Fibroblast of the conjunctiva (primary cell): ENCODE data around the gene CASP7.
"Not testable (repeated sequence)": the region's sequence is repeated elsewhere in the genome, so short reads cannot be mapped to it uniquely, and the experiment has no call there.

Experiments
- DNase-seq: peaks from one replicate; pipeline ENCODE4 v3.0.0-alpha.2; 2010; ENCODE audit warnings: low read depth

Gene CASP7

DNA sequence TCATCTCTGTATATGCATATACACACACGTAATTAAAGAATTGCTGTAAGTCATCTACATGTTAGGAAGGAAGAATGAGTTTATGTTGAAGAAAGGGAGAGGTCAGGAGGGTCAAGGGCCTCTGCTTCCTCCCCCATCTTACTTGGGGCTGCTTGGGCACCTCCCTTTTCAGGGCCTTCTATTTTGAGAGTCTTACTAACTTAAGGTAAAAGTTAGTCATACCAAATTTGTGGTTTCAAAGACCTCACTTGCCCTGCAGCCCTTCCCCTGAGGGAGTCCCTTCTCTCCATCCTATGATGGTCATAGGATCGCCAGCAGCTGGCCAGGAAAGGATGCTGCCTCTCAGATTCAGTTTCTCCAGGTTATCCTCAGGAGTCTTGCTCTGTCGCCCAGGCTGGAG, 74.4 kb downstream of the CASP7 start:
- no peak for DNase-seq

GRCh38 chr10:113754768-113755167, 75.1 kb downstream of the CASP7 start:
- DNase-seq: no peak

DNA sequence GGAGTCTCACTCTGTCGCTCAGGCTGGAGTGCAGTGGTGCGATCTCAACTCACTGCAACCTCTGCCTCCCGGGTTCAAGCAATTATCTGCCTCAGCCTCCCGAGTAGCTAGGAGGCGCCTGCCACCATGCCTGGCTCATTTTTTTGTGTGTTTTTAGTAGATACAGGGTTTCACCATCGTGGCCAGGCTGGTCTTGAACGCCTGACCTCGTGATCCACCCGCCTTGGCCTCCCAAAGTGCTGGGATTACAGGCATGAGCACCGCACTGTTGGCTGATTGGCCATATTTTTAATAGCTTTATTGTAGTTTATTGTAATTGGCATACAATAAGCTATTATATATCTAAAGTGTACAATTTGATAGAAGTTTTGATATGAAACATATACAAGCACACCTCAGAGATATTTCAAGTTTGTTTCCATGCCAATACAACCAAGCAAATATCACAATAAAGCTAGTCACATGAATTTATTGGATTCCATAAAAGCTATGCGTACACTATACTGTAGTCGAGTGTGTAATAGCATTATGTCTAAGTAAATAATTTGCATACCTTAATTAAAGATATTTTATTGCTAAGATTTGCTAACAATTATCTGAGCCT, 77.3 kb downstream of the CASP7 start:
- DNase-seq: no peak

- DNase-seq: no peak
Observed at GRCh38 chr10:113762083-113762482, 82.4 kb downstream of the CASP7 start.

GRCh38 chr10:113764582-113764981, 84.9 kb downstream of the CASP7 start:
- DNase-seq: no peak

DNA sequence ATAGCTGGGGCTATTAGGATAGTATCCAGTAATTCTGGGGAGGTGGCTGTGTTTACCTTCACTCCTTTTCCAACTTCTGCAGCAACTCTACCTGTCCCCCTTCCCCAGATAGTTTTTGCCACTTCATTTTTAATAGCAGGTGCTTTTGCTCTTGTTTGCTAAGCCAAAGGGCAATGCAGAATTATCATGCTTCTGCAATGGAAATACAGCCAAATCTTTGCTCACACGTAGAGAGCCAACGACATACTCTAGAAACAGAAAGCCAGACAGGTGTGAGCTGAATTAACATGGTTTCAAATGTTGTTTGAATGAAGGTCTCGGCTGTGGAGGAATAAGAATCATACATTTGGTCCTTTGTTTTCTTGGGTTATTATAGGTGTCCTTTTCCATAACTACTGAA, 86.2 kb downstream of the CASP7 start:
- DNase-seq: no peak

GRCh38 chr10:113767222-113767621, 87.5 kb downstream of the CASP7 start:
- DNase-seq: no peak

DNA sequence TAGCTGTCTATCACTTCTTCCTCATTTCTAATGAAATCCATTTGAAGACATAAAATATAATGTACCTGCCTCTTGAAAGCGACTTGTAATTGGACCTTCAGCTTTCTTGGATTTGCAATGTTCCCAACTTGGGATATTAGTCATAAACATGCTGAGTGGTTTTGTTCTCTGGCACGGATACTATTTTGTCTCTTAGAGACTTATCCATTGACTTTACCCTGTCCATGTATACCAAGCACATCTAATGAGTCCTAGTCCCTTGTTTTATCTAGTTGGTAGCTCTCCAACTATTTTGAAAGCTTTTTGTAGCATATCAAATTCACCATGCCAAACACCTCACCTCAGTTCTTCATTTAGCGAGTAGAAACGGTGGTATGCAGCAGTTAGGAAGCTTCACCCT, 90.6 kb downstream of the CASP7 start:
- DNase-seq: no peak

DNA sequence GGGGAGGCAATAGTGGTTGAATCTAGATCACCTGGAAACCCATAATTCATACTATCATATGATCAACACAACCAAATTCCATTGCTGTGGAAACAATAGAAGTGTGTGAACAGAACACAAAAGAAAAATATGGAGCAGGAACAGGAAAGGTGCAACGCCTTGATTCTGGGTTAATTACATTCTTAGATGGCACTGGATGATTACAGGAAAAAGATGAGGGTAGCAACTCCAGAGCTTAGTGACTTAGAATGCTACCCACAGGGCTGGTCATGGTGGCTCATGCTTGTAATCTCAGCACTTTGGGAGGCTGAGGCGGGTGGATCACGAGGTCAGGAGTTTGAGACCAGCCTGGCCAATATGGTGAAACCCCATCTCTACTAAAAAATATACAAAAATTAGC, 91.4 kb downstream of the CASP7 start:
- DNase-seq: not testable (repeated sequence)

DNA sequence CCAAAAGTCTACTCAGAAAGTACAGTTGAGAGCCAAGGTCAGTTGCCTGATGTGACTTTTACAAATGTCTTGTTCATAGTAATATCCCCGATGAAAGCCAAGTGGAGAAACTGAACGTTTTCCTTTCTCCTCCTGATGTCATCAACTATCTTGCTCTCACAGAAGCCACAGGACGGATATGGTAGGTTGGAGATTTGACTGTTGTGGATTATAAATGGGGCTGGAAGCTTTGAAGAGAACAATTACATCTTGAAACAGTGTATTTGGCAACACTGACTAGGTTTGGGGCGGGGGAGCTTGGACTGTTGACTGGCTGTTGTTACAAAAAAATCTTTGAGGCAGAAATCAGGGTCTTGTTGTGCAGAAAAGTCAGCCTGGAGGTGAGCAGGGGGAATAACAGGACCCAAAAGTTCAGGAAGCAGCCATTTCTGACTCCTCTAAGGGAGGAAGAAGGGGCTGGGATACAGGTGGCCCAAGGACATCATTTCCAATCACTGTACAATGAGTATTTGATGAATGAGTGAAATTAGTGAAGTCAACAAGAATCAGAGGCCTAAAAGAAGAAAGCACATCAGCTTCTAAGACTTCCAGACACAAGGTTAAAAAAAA, 96.1 kb downstream of the CASP7 start:
- no peak for DNase-seq

GRCh38 chr10:113776553-113776952, 96.8 kb downstream of the CASP7 start:
- no peak for DNase-seq
